HCT116 (cell line): ENCODE measurements around the gene TH.

Experiments used
- EZH2 ChIP-seq: fragments of 200-600 bp; sonication (generic); IDR thresholded peaks from 2 replicates; pipeline ENCODE4 v1.6.1; 2017; ENCODE audit warnings: antibody characterized with exemption, mixed run types
- MAX ChIP-seq: IDR thresholded peaks from 2 replicates; pipeline ENCODE4 v1.6.1; 2012
- POLR2A ChIP-seq: IDR thresholded peaks from 2 replicates; pipeline ENCODE4 v1.7.0; 2011; ENCODE audit warnings: borderline replicate concordance; ENCODE audit not compliant: insufficient read depth, insufficient read length; ENCODE audit errors: extremely low read depth
- POLR2AphosphoS5 ChIP-seq: IDR thresholded peaks from 2 replicates; pipeline ENCODE4 v1.6.1; 2011; ENCODE audit warnings: mild to moderate bottlenecking, low read depth, low read length, moderate library complexity
- RAD21 ChIP-seq: IDR thresholded peaks from 2 replicates; pipeline ENCODE4 v1.6.1; 2012; ENCODE audit warnings: low read depth, mild to moderate bottlenecking
- SIN3A ChIP-seq: IDR thresholded peaks from 2 replicates; pipeline ENCODE4 v1.6.1; 2012; ENCODE audit warnings: low read depth
- YY1 ChIP-seq: IDR thresholded peaks from 2 replicates; pipeline ENCODE4 v1.6.1; 2011; ENCODE audit warnings: low read length, low read depth, moderate library complexity, mild to moderate bottlenecking; ENCODE audit not compliant: insufficient replicate concordance; ENCODE audit errors: extremely low read depth
- TF ChIP-seq, protein P1 (sequence below): IDR thresholded peaks from 2 replicates; pipeline ENCODE4 v1.6.1; 2012
- TF ChIP-seq, protein P2 (sequence below), 3 experiments: fragments of 200-600 bp in 1 of 3; sonication (generic) in 1 of 3; IDR thresholded peaks in 2 of 3; conservative IDR thresholded peaks in 1 of 3; 2 replicates each; pipeline ENCODE4 v1.5.1; 2012 to 2017; ENCODE audit warnings: low read depth in 2 of 3, low read length in 2 of 3, antibody characterized with exemption in 1 of 3, borderline replicate concordance in 1 of 3, control low read depth in 1 of 3, mild to moderate bottlenecking in 1 of 3, mixed read lengths in 1 of 3, mixed run types in 1 of 3, moderate library complexity in 1 of 3; ENCODE audit not compliant: insufficient read depth in 1 of 3

DNA sequence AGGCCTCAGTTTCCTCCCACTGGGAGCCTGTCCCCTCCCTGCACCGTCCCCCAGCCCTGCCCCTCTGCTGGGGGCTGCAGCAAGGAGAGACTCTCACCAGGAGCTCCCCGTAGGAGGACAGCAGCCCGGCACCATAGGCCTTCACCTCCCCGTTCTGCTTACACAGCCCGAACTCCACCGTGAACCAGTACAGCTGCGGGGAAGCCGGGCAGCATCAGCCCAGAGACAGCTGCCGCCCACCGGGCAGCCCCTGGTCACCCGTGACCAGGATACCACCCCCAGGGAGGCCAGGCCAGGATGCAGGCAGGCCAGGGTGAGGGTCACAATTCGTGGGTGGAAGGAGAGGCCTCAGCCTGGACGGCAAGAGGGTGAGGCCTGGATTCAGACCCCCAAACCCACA lies 6.0 kb downstream of the TH start:
- TF ChIP-seq POLR2A (no peak), MAX (no peak), POLR2AphosphoS5 (no peak), YY1 (no peak), EZH2 (no peak), SIN3A (no peak), RAD21 (no peak)
- TF ChIP-seq, protein P1, sequence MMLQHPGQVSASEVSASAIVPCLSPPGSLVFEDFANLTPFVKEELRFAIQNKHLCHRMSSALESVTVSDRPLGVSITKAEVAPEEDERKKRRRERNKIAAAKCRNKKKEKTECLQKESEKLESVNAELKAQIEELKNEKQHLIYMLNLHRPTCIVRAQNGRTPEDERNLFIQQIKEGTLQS, result no peak
- TF ChIP-seq, protein P2, sequence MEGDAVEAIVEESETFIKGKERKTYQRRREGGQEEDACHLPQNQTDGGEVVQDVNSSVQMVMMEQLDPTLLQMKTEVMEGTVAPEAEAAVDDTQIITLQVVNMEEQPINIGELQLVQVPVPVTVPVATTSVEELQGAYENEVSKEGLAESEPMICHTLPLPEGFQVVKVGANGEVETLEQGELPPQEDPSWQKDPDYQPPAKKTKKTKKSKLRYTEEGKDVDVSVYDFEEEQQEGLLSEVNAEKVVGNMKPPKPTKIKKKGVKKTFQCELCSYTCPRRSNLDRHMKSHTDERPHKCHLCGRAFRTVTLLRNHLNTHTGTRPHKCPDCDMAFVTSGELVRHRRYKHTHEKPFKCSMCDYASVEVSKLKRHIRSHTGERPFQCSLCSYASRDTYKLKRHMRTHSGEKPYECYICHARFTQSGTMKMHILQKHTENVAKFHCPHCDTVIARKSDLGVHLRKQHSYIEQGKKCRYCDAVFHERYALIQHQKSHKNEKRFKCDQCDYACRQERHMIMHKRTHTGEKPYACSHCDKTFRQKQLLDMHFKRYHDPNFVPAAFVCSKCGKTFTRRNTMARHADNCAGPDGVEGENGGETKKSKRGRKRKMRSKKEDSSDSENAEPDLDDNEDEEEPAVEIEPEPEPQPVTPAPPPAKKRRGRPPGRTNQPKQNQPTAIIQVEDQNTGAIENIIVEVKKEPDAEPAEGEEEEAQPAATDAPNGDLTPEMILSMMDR (IDR thresholded peaks at IDR 0.05 in 2 of 3, conservative IDR thresholded peaks at IDR 0.05 in 1 of 3; ENCODE audit: borderline replicate concordance in 1 of 3, insufficient read depth in 1 of 3, low read depth in 2 of 3, low read length in 2 of 3), result no peak
